ENCODE results near the gene OPCML. TPM values are rescaled to one million over a fixed set of nuclear protein-coding genes. Genes with fewer than 3 reads are reported as not detected.

OPCML gene
- total and polyA plus RNA-seq, 2 experiments from 2014 or later, result 1.2 to 4.4 TPM

- TF ChIP-seq REST (IDR thresholded peaks at IDR 0.05; ENCODE audit: unreplicated experiment) (no peak), EZH2 (IDR thresholded peaks at IDR 0.05; ENCODE audit: low read depth, unreplicated experiment) (no peak), ETS1 (IDR thresholded peaks at IDR 0.05) (no peak), JUNB (IDR thresholded peaks at IDR 0.05; ENCODE audit: unreplicated experiment) (no peak), POLR2AphosphoS5 (IDR thresholded peaks at IDR 0.05; ENCODE audit: low read depth) (no peak)
- TF ChIP-seq, protein P1, sequence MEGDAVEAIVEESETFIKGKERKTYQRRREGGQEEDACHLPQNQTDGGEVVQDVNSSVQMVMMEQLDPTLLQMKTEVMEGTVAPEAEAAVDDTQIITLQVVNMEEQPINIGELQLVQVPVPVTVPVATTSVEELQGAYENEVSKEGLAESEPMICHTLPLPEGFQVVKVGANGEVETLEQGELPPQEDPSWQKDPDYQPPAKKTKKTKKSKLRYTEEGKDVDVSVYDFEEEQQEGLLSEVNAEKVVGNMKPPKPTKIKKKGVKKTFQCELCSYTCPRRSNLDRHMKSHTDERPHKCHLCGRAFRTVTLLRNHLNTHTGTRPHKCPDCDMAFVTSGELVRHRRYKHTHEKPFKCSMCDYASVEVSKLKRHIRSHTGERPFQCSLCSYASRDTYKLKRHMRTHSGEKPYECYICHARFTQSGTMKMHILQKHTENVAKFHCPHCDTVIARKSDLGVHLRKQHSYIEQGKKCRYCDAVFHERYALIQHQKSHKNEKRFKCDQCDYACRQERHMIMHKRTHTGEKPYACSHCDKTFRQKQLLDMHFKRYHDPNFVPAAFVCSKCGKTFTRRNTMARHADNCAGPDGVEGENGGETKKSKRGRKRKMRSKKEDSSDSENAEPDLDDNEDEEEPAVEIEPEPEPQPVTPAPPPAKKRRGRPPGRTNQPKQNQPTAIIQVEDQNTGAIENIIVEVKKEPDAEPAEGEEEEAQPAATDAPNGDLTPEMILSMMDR (conservative IDR thresholded peaks at IDR 0.05; ENCODE audit: low read depth in 2 of 2), result no peak
These were observed 623.2 kb downstream of the OPCML start (continued) for GRCh38 chr11:132909021-132909606.

GRCh38 chr11:132908414-132908810, 623.9 kb downstream of the OPCML start:
- ATAC-seq (no peak), DNase-seq (ENCODE audit: low spot score) (no peak)
- Histone ChIP-seq H3K4me1 (ENCODE audit: insufficient read depth) (peaks cover 10% of the 10 kb centered on the region; the same call in 1 of the 2 replicates), H3K4me2 (no peak overlapping the region), H3K9me2 (ENCODE audit: insufficient read depth) (peaks cover 13% of the 10 kb centered on the region; the same call in 1 of the 2 replicates), H3K27me3 (ENCODE audit: insufficient read depth) (no peaks in the 10 kb centered on the region), H3F3A (replicated peaks; ENCODE audit: low read depth) (no peaks in the 10 kb centered on the region), H3K27ac (ENCODE audit: low read depth) (no peak overlapping the region), H2AFZ (no peak overlapping the region), H3K79me2 (replicated peaks; ENCODE audit: insufficient read depth) (no peaks in the 10 kb centered on the region), H3K36me3 (ENCODE audit: insufficient read depth) (no peaks in the 10 kb centered on the region), H3K4me3 (no peak overlapping the region), H4K20me1 (replicated peaks; ENCODE audit: insufficient read depth) (no peaks in the 10 kb centered on the region)
- Mint-ChIP-seq H3K36me3 (ENCODE audit: low read depth) (peaks cover 9% of the 10 kb centered on the region), H3K27ac (no peak overlapping the region), H3K4me3 (no peak overlapping the region), H3K9me3 (peaks cover 8% of the 10 kb centered on the region; the same call in 2 of the 3 replicates), H3K27me3 (ENCODE audit: insufficient read depth, low read depth, poor library complexity) (no peaks in the 10 kb centered on the region), H3K4me1 (peaks cover 18% of the 10 kb centered on the region)
- TF ChIP-seq ZNF114 (CRISPR knock-in tag; IDR thresholded peaks at IDR 0.05) (no peak), ETS1 (IDR thresholded peaks at IDR 0.05) (no peak), JUNB (IDR thresholded peaks at IDR 0.05; ENCODE audit: unreplicated experiment) (no peak), REST (IDR thresholded peaks at IDR 0.05; ENCODE audit: unreplicated experiment) (no peak), STAT1 (IDR thresholded peaks at IDR 0.05; ENCODE audit: unreplicated experiment) (no peak), NANOG (IDR thresholded peaks at IDR 0.05; ENCODE audit: borderline replicate concordance) (no peak), POLR2AphosphoS5 (IDR thresholded peaks at IDR 0.05; ENCODE audit: low read depth) (no peak), CREB1 (CRISPR knock-in tag; IDR thresholded peaks at IDR 0.05; ENCODE audit: low read depth) (no peak), EZH2 (IDR thresholded peaks at IDR 0.05; ENCODE audit: low read depth, unreplicated experiment) (no peak)
- TF ChIP-seq, protein P1 (conservative IDR thresholded peaks at IDR 0.05; ENCODE audit: low read depth in 2 of 2), result no peak

Measured in GM23338 (cell line).